Measurements from ENCODE around the gene KCNJ12.

GRCh38 chr17:21451975-21452374 is 75.8 kb downstream of the KCNJ12 start:
- TF ChIP-seq ZNF133 (tag by site-specific recombination; IDR thresholded peaks at IDR 0.05) (no peak), ZNF274 (IDR thresholded peaks at IDR 0.05; ENCODE audit: low read length) (no peak), ZNF274 (tag by site-specific recombination; IDR thresholded peaks at IDR 0.05; ENCODE audit: borderline replicate concordance) (no peak)
